GM21447 (cell line): ENCODE measurements around the gene ZEB2.

Experiments
- ATAC-seq: cut with Tn5 transposase; IDR thresholded peaks from one replicate; pipeline ENCODE4 v1.9.1; 2021; ENCODE audit not compliant: unreplicated experiment

The ZEB2 gene

DNA sequence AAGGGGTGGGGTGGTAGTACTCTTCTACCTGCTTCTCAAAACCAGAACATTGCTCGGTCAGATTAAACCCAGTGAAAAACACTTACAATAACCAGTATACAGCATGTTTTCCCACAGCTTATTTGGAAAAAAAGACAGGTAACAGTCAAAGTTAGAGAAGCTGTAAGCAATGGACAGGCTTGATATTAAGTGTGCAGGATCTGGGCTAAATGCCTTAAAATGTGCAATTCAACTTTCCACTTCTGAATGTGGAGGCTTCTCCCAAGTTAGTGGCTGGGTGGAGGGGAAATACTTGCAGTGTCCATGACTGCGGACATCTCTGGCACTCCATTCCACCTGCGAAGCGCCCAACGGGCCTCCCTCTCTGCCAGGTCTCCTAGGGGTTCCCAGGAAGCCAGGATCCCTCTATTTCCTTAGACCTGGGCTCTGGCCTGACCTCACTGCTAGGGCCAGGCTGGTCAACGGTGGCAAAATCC is 5.3 kb downstream of the ZEB2 start:
- no peak for ATAC-seq

DNA sequence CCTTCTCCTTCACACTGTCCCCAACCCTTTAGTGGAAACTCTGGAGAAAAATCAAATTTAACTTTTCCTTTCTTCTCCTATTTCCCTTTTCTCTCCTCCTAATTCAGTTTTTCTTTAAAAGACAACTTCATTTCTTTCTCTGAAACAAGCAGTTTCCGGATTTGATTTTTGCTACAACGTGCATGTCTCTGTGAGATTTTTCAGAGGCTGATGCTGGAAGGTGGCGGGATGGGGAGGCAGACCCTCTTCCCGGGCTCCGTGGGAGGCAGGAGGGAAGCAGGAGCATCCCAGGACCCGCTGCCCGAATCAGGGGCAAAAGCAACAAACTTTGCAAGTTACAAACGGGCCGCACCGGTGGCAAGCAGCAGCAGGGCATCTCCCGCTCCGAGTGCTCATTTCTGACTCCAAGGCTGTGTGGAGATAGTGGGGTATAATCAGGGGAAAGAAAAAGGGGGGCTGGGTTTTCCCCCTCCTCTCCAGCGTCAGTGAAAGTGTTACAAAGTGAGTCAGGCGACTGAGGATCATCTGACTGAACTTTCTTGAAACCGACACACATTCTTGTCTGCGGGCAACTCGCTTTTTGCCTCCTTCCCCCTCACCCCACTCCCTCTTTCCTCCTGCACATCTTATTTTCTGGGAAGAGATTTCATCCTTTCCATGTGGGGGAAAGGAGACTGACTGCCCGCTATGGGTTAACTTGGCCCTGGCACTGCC is 6.4 kb downstream of the ZEB2 start:
- no peak for ATAC-seq

DNA sequence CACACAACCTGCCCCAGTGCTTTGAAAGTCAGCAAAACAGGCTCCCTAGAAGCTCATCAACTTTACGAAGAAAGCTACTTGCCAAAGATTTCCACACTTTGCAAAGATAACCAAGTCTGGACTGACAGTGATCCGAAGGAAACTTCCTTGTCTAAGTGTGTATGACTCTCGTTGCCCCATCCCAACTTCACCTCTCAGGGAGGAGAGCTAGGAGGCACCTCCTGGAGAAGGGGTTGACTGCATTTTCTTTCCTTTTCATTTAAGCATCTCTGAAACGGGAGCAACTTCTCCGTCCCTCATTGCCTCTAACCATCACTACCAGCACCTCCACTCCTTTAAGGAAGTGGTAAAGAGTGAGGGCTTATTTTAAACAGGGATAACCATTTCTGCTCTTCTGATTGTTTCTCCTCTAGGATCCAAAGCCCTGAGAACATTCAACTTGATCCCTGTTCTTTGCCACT is 7.0 kb downstream of the ZEB2 start:
- no peak for ATAC-seq

DNA sequence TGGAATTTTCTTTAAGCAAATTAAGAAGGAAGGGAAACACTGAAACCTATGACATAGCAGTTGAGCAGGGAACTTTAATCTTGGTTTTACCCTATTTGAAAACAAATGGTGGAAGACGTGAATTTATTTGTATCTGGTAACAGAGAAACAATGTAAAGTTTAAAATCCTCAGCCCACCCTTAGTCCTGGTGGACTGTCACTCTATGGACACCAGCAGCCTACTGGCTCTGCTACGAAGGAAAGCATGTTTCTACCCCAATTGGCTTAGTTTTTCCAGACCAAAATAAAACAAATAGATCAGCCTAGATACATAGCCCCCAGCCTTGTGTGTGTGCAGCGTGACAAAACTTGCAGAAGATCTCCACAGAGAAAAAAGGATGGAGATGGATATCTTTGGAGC is 7.4 kb downstream of the ZEB2 start:
- ATAC-seq: no peak

DNA sequence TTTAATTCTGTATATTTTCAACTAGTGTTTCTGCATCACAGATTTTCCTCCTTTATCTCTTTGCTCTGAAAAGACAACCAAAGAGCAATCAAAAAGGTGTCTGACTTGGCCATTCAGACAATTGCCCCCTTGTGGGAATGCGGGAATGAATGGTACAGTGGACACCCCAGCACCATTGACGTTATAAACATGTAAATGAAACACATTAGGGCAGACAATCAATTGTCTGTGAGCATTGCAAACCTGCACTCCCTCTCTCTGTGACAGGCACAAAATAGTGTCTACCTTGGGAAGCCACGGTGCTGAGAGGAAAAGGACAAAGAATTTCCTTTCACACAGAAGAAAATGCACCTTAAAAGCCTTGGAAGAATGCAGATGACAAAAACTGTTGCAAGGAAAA is 8.0 kb downstream of the ZEB2 start:
- ATAC-seq: no peak

DNA sequence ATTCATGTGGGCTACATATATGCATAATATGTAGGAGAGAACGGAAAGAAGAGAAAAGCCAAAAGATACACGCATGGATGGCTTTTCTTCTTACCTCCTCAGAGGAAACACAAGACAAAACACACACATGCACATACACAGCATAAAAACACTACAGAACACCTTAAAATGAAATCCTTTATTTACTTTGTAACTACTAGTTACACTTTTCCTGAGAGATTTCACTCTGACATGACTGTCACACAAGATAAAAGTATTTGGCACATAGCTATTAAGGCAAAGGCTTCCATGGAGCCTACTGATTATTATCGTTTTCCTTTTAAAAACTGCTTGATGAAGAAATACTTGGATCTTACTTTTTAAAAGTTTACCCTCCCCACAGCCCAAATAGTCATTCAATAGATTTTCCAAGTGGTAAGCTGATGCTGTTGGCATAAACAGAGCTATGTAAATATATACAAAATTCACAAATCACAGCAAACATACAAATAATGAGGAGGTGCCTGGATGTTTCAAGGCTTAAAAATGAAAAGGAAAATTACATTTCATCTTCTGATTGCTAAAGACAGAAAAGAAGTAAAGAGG is 8.6 kb downstream of the ZEB2 start:
- no peak for ATAC-seq

DNA sequence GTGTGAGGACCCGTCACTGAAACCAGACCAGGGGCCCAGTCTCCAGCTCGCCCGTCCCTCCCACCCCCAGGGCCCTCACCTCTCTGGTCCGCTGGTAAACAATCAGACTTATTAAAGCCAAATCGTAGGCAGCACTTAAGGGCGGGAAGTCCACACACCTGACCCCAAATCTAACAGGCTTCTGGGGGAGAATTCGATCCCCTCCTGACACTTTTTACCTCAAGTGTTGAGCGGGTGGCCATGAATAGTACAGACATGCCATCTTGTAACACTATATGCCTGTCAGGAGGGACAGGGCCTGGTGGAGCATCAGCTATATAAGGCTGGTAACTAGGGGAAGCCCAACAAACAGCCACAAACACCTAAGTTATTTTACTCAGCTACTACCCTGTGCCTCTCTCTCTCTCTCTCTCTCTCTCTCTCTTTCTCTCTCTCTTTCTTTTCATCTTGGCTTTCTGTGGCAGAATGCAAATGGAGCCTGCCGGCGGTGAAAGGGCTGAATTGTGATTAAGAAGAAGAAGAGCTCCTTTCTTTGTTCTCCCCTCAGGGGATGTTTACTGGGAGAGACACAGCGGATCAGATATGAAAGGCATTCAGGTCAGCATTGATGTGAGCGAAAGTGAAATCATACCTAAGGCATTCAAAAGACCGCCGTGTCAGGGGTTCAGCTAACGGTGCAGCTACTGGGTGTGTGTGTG is 9.5 kb downstream of the ZEB2 start:
- peak; percentile 82 for ATAC-seq

DNA sequence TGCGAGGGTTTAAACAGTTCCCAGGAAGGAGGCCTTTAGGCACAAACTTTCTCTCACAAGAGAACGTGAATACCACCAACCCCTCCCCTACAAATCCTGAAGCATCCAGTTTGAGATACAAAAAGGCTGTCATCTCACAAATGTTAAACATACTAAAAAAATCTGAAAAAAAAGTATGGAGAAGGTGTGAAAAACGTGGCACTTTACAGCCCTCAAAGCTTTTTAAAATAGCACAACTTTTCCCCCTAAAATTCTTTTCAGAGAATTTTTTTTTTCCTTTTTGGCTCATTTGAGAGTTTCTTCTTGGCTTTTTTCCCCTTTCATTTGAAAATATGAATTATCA is 10.1 kb downstream of the ZEB2 start:
- ATAC-seq: no peak

DNA sequence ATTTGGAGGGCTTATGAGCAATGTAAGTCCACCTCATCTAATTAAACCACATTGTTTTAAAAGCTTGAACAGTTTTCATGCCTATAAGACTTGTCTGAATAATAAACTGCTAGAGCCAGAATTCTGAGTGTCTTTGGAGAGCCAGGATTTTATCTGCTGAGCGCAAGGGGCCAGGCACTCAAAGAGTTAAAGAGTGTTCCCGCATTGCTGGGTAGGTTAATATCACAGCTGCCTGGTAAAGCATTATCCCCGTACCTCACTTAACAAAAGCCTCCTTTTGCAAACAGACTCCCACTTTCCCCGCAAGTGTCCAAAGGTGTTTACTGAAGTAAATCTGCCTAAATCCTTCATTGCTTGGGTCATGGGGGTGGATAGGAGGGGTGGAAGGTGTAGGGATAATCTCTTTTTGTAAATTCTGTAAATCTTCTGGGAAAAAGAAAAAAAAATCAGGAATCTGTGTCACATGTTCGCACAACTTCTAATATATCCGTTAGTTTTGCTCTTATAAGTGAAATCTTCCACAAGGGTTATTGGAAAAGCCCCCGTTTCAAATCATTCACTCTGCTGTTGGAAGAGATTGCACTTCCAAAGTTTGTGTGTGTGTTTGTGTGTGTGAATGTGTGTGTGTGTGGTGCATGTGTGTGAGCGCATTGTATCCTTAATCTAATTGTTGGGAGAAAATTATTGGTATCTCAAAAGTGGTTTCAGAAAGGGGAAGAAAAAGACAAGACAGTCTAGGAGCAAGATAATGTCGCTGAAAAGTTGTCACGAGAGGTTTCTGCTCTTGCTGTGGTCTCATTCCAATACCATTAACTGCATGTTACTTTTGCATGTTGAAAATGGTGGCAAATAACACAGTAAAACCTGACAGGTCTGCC is 10.7 kb downstream of the ZEB2 start:
- no peak for ATAC-seq

DNA sequence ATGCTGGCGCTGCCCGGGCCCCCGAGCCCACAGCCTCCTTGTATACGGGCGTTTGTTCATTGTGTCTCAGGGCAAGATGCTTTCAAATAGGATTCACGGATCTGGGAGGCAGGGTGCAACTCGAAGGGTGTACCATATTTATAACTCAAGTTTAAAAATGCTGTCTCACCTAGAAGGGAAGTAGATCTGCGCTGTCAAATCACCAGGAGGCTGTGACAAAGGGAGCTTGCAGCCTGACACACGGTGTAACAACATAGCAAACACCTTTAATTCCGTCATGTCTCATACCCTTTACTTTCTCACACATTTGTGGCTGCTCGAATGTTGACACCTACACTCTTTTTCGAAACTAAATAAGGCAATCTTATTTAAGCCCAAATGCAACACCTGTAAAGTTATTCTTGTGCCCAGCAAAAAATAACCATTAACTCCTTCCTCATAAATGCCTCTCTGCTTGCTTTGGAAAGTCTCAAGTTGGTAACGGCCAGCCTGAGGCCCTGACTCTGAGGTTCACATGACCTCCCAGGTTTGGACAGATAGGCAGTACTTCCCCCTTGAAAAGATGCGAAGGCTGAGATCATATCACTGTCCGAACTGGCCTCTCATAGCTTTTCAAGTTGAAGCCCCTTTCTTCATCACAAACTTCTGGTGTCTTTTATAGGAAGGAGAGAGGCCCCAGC is 11.6 kb downstream of the ZEB2 start:
- ATAC-seq: no peak

DNA sequence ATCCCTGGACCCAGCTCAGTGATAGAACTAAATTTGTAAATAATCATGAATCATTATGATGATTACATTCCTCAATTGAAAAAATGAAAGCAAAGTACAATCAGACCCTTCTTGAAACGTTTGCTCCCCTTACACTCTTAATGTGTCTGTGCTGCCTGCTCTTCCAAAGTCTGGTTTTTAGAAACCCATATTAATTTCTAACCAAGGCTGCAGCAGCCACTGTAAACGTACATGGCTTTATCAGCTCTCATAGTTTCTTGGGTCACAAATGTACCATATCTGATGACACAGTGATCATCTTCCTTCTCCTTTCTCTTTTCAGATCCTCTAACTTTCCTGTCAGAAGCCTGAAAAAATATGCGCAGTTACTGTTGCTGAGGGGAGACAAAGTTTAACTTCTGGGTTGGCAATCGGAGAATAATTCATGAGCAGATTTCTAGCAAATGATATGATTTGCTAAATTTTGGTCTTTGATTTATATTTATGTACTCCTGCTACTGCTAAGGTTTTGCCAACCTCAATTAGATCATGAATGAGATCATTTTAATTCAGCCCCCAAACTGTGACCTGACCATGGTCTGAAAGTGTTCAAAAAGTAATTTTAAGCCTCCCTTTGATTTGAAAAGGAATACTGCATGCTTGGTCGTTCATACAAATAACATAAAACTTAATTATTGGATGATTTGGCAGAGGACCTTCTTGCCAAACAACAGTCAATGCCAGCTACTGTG is 12.3 kb downstream of the ZEB2 start:
- no peak for ATAC-seq

DNA sequence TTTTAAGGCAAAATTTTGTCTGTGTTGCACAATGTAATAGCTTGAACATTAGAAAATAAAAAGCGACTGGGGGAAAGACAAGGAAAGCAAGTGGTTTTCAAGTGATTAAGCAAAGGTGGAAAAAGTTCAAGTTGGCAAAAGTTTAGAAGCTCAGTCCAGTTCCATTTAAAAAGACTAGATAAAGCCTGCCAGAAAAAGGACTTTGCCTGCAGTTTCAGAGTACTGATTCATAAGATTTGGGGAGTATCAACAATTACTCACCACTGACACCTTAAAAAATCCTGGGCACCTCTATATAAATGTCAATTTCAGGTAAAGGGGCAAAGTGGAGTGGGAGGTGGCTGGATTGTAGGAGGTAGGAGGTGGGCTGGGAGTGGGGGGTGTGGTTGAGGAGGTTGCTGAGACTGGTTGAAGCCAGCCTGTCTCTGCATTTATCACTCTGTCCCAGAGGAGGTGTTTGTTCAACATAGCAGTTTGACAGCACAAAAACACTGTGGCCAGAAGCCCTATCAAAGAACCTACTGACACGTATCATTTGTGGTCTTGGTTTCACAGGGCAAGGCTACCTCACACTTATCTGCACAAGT is 14.6 kb downstream of the ZEB2 start:
- ATAC-seq: no peak

DNA sequence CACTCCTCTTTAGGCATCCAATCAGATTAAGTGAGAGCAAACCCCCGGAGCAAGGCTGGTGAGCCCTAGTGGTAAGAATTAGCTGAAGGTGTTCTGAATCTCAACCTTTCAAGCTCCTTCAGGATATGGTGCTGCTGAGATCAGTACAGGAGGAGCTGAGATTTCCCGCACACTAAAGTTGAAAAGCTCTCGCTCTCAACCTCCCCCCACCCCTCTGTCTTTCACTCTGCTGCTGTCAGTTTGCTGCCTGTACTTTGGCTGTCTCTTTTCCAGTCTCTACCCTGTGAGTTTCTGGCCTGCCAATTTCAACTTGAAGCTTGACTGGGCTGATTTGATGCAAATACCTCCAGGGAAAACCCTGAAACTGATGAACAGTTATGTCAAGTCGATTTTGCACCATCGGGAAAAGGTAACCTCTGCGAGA is 15.7 kb downstream of the ZEB2 start:
- ATAC-seq: no peak

DNA sequence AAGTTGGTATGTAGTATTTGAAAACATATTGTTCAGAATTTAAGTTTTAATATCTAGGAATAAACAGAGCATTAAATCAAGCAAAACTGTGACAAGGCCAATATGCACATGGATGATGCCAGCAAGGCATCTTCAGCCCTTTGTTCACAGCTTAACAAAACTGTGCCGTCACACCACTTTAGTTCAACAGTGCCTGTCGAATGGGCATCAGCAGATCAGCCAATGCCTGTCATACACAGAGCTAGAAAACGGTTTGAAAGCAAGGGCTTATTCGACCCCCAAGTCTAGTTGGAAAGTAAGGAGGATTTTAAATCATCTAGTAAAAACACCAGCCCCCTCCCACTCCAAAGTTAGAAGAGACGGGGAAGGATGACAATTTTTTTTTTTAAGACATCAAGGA is 16.7 kb downstream of the ZEB2 start:
- ATAC-seq: no peak

DNA sequence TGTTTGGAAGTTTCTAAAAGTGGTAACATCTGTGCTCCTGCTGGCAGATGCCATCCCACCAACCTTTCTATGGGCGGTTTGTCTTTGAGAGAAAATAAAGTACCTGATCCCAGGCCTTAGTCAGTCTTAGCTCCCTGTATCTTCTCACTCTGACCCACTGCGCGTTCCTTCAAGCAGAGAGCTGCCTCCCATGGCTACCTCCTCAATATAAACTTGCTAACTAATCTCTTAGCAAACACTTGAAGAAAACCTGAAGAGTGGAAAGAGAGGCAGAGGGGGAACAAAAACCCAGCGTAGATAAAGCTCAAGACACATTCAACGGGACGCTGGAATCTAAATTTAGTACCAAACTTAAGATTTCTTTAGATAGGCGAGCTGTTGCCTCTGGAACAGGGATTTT is 17.6 kb downstream of the ZEB2 start:
- no peak for ATAC-seq

DNA sequence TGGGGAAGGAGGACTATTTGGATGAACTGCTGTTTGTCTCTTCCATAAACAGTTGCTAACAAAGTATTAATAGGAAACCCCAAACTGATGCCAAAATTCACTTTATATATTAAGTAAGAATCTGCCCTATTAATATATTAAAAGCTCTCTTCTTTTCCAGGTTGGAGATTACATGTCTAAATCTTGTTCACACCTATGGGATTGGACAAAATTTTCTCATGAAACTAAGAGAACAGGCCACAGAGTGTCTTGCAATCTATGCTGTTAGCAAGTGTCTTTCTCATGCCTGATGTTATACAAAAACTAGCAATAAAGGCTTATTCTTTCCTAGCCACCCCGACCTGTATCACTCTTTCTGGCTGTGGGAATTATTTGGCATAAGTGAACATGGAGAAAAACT is 18.3 kb downstream of the ZEB2 start:
- no peak for ATAC-seq

DNA sequence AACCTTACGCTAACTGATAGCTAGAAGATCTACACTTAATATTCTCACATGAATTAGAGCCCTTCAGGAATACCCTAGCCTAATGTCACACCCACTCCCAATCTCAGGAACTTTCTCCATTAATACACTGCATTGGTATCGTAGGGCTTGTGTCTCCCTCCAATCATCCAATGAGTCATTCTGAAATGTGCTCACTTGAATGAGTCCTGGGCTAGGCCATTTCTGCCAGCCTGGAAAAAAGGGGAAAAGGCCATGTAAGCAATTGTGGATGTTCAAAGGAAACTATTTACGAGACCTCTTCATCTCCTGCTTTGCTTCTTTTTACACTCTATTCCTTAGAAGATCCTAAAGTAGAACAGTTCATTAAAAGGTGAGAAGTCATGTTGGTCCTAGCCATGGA is 18.8 kb downstream of the ZEB2 start:
- no peak for ATAC-seq

DNA sequence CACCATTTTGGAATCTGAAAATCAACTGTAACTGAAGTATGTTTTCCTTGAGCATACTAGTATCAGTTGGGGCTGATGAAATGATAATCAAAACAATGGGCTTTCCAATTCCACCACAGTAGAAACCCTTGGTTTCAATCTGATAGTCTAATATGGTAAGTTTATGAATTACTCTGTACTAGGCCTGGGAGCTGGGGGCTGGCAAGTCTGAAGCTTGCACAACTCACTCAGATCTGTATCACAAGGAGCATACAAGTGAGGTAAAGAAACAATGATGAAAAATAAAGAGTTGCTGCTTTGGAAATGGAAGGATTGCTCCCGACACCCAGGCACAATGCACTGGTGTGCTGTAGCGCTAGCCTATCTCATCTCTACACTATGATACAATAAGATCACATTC is 19.4 kb downstream of the ZEB2 start:
- no peak for ATAC-seq

DNA sequence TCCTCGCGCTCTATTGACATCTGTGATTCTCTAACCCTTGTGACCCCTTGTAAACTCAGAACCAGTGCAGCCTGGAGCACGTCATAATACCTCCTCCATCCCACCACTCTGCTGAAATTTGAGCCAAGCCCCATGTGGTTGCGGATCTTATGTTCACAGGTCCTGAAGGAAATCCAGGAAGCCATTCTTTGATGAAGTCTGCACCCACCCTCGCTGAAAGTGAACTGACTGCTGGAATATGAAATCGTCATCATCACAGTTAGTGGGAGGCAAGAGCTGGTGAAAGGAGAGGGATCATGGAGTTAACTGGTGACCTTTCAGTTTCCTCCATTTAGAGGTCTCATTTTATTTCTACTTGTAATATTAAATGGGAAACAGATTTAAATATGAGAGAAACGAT is 21.6 kb downstream of the ZEB2 start:
- no peak for ATAC-seq
